NK-92 treated with Interleukin-12 subunit alpha and Interleukin-12 subunit beta, amount 100 ng/mL, for 24 hours (cell line): ENCODE data around the gene RRP12.

ENCODE experiments used
- DNase-seq: peaks from one replicate; lab custom pipeline; 2025; lab: John Stamatoyannopoulos, UW

The RRP12 gene

DNA sequence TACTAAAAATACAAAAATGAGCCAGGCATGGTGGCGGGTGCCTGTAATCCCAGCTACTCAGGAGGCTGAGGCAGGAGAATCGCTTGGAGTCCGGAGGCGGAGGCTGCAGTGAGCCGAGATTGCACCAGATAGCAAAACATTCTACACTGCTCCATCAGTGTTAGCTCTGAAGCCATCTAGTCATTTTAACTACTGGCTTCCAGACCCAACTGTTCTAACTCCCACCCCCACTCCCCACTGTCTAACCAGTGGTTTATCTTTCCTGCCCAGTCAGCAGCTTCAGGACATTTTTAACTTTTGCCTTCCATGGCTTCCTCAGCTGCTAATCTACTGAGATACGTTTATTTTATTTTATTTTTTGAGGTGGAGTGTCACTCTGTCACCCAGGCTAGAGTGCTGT, 88.2 kb downstream of the RRP12 start:
- DNase-seq = no peak

- DNase-seq = no peak
Observed at GRCh38 chr10:97311111-97311626, 90.0 kb downstream of the RRP12 start.

- no peak for DNase-seq
Observed at GRCh38 chr10:97307866-97308780, 93.0 kb downstream of the RRP12 start.

GRCh38 chr10:97307441-97307840, 93.7 kb downstream of the RRP12 start:
- no peak for DNase-seq
